GM21723 (cell line): ENCODE data around the gene LTBP4.

Experiments
- ATAC-seq: cut with Tn5 transposase; IDR thresholded peaks from one replicate; pipeline ENCODE4 v1.9.1; 2021; ENCODE audit warnings: mild to moderate bottlenecking, moderate library complexity; ENCODE audit not compliant: unreplicated experiment

The LTBP4 gene

DNA sequence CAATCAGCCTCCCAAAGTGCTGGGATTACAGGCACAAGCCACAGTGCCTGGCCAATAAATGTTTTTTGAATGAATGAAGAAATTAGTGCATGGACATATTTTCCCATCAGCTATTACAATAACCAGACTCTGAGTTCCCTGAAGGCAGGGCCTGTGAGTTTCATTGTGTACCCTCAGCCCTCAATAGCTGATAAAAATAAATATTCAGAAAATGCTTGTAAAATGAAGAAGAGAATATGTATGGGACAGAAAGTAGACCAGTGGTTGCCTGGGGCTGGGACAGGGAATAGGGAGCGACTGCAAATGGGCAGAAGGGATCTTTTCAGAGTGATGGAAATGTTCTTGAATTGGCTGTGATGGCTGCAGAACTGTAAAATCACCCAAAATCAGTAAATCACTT is 60.4 kb downstream of the LTBP4 start:
- ATAC-seq = no peak

DNA sequence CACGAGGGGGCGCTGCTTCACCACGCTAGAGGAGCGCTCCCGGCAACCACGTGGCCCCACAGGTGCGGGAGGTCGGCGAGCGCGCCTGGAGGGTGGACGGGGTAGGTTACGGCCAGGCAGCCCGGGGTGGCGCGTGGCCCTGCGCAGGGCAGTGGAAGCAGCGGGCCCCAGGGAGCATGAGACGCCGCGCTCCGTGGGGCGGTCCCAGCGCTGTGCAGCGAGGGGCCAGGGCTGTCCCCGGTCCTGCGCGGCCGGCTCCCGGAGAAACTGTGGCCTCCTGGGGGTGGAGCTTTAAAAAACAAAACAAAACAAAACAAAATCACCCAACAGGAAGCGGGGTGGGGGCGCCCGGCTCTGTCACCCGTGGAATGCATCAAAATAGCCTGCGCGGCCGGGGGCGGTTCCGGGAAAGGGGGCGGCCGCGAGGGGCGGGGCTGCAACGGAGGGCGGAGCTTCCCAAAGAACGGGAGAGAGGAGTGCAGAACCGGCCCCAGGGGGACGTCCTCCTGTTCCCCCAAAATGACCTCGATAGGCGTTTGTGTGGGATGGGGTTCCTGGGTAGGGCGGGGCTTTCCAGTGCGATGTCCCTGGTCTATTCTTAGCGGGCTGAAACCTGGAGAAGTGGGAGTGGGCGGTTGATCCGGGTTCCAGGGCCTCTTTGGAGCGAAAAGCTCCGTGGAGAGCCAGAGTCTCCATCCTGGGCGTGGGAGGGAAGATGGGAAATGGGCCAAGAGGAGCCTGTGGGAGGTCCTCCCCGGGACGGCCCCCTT is 61.9 kb downstream of the LTBP4 start:
- ATAC-seq = peak; percentile 77

DNA sequence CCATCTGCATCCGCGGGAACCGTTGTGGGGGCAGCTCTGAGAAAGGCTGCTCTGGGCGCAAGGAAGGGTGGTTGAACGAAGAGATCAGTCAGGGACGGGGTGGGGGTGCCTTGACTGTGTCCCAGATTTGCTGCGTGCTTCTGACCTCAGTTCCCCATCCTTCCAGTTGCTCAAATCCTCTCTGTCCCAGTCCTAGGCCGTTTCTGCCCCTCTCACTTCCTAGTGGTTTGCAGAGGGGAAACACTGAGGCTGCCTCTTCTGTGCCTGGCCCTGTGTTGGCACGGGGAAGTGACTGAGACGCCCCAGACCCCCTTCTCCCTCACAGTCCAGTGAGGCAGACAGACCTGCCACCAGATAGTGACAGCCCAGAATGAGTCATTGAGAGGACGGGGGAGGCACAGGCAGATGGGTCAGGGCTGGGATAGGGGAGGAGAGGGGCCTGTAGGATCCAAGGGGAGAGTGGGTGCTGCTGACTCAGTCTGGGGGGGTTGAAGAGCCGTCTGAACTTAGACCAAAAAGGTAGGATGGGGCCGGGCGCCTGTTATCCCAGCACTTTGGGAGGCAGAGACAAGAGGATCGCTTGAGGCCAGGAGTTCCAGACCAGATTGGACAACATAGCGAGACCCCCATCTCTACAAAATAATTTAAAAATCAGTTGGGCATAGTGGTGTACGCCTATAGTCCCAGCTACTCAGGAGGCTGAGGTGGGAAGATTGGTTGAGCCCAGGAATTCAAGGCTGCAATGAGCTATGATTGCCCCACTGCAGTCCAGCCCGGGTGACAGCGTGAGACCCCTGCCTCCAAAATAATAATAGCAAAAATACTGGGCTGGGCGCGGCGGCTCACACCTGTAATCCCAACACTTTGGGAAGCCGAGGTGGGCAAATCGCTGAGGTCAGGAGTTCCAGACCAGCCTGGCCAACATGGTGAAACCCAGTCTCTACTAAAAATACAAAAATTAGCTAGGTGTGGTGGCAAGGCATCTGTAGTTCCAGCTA is 62.8 kb downstream of the LTBP4 start:
- no peak for ATAC-seq

DNA sequence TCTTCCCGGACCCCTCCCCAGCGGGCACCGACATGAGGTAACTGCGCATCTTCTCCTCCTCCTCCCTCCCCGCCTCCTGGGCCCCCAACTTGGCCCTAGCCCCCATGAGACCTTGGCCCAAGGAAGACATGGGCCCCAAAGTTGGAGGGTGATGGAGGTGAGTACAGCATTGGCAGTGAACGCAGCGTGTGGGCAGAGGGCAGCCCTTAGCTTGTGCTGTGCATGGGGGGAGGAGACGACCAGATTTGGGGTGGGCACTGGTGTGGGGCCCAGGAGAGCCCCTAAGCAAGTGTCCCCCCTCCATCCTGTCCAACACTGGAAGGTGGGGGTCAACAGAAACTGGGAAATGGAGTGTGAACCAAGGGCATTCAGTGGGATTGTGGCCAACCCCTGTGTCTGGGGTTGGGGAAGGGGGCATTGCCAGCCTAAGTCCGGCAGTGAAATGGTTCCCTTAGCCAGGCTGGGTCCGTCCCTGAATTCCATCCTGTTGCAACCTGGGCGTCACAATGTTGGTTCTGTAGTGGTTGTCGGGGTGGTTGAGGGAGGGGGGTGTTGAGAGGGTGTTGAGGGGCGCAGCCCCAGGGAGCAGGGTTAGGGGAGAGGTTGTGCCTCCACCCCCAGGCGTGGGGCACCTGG is 65.8 kb downstream of the LTBP4 start:
- ATAC-seq = no peak

DNA sequence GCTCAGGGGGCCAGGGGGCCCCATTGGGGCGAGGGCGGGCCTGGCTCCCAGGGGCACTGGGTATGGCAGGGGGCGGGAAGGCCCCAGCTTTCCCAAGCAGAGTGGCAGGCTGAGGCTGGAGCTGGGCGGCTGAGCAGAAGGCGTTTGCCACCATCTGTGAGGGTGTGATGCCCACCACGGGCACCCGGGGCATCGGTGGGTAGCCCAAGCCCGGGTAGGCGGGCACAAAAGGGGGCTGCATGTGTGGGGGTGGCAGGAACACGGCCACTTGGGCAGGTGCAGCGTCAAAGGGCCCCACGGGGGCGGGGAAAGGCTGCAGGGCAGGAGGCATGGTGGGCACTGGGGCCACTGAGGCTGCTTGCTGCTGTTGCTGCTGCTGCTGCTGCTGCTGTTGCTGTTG is 66.4 kb downstream of the LTBP4 start:
- no peak for ATAC-seq

DNA sequence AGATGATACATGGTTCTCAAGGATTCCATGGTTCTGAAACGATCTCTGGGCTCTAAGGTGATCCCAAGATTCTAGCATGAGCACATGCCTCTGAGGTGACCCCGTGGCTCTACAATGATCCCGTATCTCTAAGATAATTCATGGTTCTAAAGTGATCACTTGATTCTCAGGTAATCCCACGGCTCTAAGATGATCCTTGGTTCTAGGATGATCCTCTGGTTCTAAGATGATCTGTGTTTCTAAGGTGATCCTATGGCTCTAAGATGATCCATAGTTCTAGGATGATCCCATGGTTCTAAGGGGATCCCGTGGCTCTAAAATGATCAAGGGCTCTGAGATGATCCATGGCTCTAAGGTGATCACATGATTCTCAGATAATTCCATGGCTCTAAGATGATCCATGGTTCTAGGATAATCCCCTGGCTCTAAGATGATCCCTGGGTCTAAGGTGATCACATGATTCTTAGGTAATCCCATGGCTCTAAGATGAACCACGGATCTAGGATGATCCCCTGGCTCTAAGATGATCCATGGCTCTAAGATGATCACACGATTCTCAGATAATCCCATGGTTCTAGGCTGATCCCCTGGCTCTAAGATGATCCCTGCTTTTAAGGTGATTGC is 67.9 kb downstream of the LTBP4 start:
- ATAC-seq = no peak

DNA sequence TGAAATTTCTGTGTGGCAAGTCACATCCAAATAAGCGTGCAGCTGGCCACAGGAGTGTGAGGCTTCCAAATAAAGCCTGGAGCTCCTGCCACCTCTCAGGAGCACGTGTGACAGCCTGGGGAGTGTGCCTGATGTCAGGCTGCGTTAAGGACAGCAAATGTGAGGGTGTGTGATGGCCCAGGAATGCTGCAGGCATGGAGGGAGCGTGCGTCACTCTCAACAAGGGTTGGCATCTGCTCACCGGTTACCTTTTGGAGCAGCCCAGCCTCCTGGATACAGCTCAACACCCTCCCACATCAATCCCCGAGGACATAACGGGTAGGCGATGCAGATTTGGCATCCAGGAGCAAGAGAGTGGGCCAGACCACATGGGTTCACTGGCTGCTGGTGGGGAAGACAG is 70.2 kb downstream of the LTBP4 start:
- no peak for ATAC-seq

DNA sequence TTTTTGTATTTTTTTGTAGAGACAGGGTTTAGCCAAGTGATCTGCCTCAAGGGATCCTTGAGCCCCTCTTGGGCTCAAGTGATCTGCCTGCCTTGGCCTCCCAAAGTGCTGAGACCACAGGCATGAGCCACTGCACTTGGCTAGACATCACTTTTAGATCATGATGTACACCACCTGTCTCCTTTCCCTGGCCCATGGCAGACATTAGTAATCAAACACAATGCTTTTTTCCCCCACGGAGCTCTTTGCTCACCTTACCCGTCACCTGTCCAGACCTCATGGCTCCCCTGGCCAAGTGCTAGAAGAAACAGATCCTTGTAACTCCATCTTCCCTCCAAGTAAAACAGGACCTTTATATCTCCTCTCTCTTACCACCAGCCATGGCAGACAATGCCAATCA is 70.9 kb downstream of the LTBP4 start:
- ATAC-seq = no peak

DNA sequence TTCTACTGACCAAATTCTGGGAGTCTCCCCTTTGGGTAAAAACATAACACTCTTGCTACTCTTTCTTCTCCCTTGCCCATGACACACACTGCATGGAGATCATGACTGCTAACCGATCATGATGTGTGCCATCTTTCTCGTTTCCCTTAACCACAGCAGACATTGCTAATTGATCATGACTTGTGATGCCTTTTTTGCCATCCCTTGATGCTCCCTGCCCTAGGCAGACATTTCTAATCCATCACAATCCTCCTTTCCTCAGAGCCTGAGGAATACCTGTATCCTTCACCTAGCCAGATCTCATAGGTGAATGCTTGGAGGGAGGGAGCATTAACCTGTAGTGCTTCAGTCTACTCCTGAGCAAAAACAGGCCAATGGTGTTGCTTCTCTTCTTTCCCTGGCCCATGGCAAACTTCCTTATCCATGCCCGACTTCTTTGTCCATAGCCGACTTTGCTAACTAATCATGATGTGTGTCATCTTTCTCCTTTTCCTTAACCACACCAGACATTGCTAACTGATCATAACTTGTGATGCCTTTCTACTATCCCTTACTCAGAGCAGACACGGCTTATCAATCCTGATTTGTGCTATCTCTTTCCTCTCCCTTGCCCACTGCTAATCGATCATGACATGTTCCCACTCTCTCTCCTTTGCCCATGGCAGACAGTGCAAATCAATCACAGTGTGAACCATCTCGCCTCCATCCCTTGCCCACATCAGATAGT is 71.6 kb downstream of the LTBP4 start:
- ATAC-seq = no peak

DNA sequence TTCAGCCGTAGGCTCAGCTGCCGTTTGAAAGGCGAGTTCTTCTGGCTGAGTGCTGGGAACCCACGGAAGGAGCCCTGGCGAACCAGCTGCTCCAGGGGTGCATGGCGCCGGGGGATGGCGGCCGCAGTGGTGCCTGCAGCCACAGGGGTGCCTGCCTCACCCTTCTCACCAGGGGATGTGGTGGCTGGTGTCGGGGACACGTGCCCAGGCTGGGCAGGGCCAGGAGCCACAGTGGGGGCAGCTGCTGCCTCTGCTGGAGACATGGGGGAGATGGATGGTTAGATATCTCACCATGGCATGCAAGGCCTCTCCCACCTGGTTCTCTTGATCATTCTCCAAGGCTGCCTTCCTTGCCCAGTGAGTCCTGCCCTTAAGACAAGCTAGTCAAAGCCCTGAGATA is 72.2 kb downstream of the LTBP4 start:
- ATAC-seq = no peak

DNA sequence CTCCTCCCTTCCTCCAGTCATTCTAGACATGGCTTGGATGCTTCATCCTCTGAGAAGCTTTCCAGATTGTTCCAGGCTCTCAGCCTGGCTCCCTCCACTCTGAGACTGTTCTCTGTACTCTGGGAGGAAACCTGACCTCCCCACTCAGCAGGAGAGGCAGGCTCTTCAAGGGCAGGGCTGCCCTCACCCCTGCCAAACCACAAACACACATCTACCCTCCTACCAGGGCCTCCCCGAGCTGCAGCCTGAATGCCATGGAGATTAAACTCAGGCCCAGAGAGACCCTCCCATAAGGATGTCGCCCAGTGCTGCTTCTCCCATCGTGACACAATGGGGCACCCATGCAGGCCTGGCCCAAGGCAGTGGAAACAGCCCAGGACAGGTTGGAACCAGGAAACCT is 73.1 kb downstream of the LTBP4 start:
- ATAC-seq = no peak

DNA sequence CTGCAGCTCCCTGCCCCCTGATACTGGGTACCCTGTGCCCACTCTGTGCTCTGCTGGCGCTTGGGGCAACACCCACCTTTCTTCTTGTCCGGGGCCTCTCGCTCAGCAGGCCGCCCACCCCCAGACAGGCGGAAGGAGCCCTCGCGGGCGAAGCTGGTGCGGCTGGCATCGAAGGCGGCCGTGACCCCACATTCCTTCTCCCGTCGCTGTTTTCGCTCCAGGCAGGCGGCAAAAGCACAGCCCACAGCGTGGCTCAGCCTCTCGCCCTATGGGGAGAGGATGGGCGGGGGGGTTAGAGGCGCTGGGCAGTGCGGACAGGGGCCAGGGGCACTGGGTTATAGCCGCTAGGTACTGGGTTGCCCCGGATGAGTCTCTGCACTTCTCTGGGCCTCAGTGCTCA is 76.0 kb downstream of the LTBP4 start:
- no peak for ATAC-seq
